Measurements from ENCODE around the gene FAM241B.

Gene FAM241B

GRCh38 chr10:69634759-69635425, 4.8 kb downstream of the FAM241B start:
- DNase-seq (ENCODE audit: low read depth): no peak

DNA sequence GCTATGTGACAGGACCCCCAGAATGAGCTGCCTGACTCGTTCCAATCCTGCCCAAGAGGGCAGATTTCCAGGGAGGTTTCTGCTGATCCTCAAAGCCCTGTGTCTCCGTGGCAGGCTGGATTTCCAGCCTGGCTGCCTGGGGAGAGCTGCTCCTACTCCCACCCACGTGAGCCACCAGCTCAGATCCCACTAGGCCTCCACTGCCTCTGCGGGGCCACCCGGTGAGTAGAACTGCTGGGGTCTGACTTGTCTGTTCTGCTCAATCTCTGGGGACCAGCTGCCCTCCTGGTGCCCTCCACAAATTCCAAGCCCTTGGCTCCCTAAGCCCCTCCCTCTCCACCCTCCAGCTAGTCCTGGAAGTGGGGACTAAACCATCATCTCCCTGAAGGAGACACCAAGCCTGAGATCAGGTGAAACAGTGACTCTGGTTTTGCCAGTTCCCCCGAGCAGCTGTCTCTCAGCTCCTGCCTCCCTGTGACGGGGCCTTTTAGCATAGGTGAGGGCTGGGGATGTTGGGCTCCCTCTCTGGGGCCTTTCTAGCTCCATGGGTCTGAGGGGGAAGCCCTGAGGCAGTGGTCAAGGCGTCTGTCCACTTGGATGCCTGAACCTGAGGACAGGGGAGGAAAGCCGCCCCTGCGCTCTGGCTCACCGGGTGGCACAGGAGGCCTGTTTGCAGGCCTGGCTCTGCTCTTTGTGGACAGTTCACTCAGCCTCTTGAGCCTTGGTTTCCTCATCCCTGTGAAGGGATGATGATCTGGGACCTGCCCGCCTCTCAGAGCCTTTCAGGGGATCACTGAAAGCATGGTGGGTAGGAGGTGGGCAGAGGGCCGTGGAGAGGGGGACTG, 5.6 kb downstream of the FAM241B start:
- no peak for DNase-seq (ENCODE audit: low read depth)

- DNase-seq (ENCODE audit: low read depth): no peak
Measured at GRCh38 chr10:69636273-69636575, 6.2 kb downstream of the FAM241B start.

GRCh38 chr10:69636626-69637605, 6.9 kb downstream of the FAM241B start:
- no peak for DNase-seq (ENCODE audit: low read depth)

GRCh38 chr10:69638642-69639041, 8.6 kb downstream of the FAM241B start:
- DNase-seq (ENCODE audit: low read depth): no peak

GRCh38 chr10:69639291-69640195, 9.5 kb downstream of the FAM241B start:
- DNase-seq (ENCODE audit: low read depth): peak; percentile 54

DNA sequence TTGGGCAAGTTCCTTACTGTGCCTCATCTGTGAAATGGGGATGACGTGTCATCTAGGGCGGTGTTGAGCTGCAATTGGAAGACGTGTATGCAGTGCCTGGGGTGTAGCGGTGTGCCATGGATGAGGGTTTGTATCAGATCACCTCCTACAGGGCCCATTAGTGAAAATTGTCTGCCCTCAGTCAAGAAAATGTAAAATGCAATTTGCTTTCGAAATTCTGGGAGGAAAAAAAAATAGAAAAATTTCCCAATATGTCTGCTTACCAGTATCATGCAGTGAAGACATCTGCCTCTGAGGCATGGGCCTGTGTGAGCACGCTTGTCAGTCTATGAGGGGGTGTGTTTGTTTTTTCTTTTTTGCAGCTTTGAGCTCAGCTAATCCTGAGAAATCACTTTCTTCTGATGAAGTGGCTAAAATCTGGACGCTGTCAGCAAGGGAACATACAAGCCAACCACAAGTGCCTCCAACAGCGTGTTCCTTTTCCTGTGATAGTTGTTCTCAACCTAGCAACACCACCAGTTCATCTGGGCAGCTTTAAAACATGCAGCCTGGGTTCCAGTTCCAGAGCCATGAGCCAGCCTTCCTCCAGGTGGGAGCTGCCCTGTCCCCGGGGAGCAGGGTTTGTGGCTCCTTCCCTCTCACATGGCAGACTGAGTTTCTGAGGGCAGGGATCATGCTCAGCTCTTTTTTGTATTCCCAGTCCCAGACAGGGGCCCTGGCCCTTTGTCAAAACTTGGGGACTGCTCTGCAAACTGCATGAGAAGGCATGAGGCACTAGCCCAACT, 10.3 kb downstream of the FAM241B start:
- DNase-seq (ENCODE audit: low read depth): no peak

DNA sequence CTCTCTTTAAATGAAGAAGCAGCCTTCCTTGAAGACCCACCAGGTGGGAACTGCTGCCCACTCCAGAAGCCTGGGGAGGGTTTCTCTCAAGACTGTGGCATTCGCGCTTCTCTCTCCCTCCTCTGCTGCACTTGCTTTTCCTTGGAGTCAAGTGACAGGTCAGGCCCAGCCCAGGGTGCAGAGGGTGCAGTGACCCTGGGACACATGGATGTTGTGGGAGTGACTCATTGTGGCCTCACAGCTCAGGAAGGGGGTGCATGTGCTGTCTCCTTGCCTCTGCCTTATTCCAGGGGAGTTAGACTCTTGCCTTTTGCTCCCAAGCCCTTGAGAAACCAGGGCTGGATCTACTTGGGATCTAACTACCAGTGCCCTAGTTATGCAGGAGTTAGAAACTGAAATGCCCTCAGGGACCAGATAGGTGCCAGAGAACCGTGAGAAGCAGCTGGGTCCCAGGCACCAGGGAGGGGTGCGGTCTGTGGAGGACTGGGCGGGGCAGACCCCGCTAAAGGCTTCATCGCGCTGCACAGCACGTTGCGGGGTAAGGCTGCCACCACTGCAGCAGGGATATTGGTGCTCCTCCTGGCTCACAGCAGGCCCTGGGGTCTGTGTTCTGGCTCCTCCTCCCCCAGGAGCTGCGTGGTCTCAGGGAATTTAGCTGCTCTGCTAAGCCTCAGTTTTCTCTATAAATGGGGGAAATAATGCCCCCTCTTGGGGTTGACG, 11.4 kb downstream of the FAM241B start:
- no peak for DNase-seq (ENCODE audit: low read depth)

DNA sequence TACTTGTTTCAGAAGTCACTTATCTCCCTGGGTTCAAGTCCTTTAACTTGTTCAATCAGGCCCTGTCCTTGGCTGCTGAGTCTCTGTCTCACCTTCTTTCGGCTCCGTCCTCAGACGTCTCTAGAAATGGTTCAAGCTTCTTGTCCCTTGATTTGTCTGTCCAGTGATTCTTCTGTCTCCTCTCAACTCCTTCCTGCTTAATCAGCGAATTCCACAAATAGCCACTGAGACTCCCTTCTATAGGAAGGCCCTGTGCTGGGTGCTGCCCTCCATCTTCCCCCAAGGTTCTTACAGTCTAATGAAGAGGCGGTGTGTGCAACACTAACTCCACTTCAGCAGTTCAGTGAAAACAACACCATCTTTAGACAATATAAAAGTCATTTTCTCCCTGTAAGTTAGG, 12.7 kb downstream of the FAM241B start:
- no peak for DNase-seq (ENCODE audit: low read depth)

- DNase-seq (ENCODE audit: low read depth): no peak
Measured at GRCh38 chr10:69643779-69644657, 14.0 kb downstream of the FAM241B start.

GRCh38 chr10:69644658-69645295, 14.7 kb downstream of the FAM241B start:
- DNase-seq (ENCODE audit: low read depth): no peak

GRCh38 chr10:69645296-69646184, 15.5 kb downstream of the FAM241B start:
- DNase-seq (ENCODE audit: low read depth): no peak

DNA sequence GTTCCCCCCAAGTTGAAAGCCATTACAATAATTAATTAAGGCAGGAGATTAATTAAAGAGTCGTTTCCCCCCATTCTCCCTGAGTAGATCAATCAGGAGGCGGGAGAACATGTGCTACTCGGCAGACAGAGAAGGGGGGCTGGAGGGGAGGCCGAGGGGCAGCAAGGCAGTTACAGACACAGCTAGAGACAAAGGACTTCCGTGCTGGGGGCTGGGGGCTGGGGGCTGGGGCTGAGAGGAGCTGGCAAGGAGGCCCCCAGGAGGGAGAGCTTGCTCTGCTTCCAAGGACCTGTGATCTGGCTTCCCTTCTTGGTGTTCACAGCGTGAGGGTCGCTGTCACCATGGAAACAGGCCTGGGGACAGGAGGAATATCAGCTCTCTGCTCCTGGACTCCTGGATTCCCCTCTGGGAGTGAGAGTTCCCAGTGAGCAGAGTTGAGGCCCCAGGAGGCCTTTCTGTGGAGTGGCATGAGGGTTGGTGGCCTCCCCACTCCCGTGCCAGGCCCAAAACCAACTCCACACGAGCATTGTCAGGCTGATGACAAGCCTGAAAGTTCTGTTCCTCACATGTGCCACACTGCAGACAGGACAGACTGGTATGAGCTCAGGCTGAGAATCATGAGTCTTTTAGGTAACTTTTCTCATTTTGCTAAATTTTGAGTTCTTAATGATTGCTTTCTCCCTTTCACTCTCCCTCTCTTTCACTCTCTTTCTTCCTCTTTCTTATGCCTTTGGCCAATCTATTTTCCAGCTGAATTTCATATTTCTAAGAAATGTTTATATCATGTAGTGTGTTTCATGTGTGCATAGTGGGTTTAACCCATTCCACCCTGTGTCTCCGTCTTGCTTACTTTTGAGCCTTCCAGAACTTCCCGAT, 16.4 kb downstream of the FAM241B start:
- no peak for DNase-seq (ENCODE audit: low read depth)

- no peak for DNase-seq (ENCODE audit: low read depth)
Measured at GRCh38 chr10:69647126-69647525, 17.1 kb downstream of the FAM241B start.

DNA sequence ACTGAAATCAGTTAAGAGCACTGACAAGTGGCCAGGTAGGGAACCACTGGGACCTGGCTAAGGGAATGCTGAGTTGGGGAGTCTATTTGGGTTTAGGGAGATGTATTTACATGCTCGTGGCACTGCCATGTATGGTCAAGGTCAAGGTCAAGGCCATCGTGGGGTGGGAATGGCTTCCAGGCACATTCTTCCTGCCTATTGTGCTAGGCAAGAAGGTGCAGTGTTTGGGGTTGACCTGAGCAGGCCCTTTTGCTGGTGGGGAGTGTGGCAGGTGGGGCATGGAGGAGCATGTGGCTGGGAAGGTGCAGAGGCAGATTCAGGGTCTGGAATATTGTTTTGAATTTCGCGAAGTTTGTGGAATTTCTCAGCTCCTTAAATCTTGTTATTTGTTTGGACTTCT, 17.8 kb downstream of the FAM241B start:
- no peak for DNase-seq (ENCODE audit: low read depth)

DNA sequence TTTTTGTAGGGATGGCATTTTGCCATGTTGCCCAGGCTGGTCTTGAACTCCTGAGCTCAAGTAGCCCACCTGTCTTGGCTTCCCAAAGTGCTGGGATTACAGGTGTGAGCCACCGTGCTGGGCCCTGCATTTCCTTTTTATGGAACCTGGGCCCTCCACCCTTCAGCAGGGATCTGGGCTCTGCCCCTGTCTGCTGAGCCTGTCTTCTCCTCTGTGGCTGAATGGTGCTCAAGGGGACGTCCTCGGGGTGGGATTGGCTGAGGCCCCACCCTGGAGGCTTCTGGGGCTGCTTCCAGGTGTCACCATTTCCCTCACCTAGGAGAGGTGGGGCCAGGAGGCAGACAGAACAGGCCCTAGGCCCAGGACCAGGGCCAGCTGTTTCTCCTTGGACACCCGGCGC, 18.4 kb downstream of the FAM241B start:
- no peak for DNase-seq (ENCODE audit: low read depth)
